Measurements from ENCODE around the gene MYO1E. TPM values are rescaled to one million over a fixed set of nuclear protein-coding genes. Genes with fewer than 3 reads are reported as not detected.

The MYO1E gene
- total and polyA plus RNA-seq, 4 donors: 6.7 to 70.9 (median 21.6) TPM

DNA sequence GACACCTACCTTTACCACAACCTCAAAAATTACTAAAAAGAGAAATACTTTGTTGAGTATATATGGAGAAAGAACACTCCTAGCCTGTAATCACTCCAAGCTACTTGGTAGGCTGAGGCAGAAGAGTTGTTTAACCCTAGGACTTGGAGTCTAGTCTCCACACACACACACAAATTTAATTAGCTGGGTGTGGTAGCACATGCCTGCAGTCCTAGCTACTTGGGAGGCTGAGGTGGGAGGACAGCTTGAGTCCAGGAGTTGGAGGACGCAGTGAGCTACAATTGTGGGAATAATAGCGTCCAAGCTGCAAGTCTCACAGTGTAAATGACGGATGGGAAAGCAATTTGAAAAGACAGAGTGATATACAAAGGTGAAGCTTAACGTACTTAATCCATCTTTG lies 115.5 kb downstream of the MYO1E start:
- Histone ChIP-seq H3K36me3 (ENCODE audit: control insufficient read depth in 4 of 4, insufficient read depth in 3 of 4, low read depth in 1 of 4, low read length in 3 of 4) (no peaks in the 10 kb centered on the region), H3K9ac (ENCODE audit: low read depth in 1 of 2, low read length in 2 of 2) (no peak overlapping the region), H3K4me3 (ENCODE audit: low read depth in 1 of 3, low read length in 3 of 3) (no peak overlapping the region), H3K27me3 (ENCODE audit: control insufficient read depth in 4 of 4, insufficient read depth in 4 of 4, low read length in 3 of 4) (no peaks in the 10 kb centered on the region), H3K9me3 (ENCODE audit: control insufficient read depth in 4 of 4, low read length in 3 of 4) (no peaks in the 10 kb centered on the region), H3K4me1 (ENCODE audit: control insufficient read depth in 4 of 4, insufficient read depth in 4 of 4, low read length in 3 of 4) (peaks cover 9 to 30% (median 21%) of the 10 kb centered on the region in 4 donors), H3K27ac (ENCODE audit: low read depth in 1 of 2, low read length in 2 of 2) (peak overlapping the region; percentile 52 to 75)
- DNase-seq (ENCODE audit: low spot score): no peak
- TF ChIP-seq YY1 (IDR thresholded peaks at IDR 0.05) (no peak), JUND (IDR thresholded peaks at IDR 0.05) (no peak), SP1 (IDR thresholded peaks at IDR 0.05) (no peak), HNF4G (IDR thresholded peaks at IDR 0.05) (no peak), HNF4A (conservative IDR thresholded peaks at IDR 0.05) (no peak), TAF1 (conservative IDR thresholded peaks at IDR 0.05) (no peak), FOXA2 (IDR thresholded peaks at IDR 0.05) (no peak), GABPA (IDR thresholded peaks at IDR 0.05 in 1 of 2, conservative IDR thresholded peaks at IDR 0.05 in 1 of 2) (no peak), NR2F2 (IDR thresholded peaks at IDR 0.05) (no peak), RAD21 (IDR thresholded peaks at IDR 0.05) (no peak), EGR1 (IDR thresholded peaks at IDR 0.05; ENCODE audit: low read depth in 2 of 2) (no peak), RXRA (IDR thresholded peaks at IDR 0.05) (no peak), FOXA1 (IDR thresholded peaks at IDR 0.05) (no peak)
- TF ChIP-seq, protein P1, sequence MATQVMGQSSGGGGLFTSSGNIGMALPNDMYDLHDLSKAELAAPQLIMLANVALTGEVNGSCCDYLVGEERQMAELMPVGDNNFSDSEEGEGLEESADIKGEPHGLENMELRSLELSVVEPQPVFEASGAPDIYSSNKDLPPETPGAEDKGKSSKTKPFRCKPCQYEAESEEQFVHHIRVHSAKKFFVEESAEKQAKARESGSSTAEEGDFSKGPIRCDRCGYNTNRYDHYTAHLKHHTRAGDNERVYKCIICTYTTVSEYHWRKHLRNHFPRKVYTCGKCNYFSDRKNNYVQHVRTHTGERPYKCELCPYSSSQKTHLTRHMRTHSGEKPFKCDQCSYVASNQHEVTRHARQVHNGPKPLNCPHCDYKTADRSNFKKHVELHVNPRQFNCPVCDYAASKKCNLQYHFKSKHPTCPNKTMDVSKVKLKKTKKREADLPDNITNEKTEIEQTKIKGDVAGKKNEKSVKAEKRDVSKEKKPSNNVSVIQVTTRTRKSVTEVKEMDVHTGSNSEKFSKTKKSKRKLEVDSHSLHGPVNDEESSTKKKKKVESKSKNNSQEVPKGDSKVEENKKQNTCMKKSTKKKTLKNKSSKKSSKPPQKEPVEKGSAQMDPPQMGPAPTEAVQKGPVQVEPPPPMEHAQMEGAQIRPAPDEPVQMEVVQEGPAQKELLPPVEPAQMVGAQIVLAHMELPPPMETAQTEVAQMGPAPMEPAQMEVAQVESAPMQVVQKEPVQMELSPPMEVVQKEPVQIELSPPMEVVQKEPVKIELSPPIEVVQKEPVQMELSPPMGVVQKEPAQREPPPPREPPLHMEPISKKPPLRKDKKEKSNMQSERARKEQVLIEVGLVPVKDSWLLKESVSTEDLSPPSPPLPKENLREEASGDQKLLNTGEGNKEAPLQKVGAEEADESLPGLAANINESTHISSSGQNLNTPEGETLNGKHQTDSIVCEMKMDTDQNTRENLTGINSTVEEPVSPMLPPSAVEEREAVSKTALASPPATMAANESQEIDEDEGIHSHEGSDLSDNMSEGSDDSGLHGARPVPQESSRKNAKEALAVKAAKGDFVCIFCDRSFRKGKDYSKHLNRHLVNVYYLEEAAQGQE (IDR thresholded peaks at IDR 0.05): no peak
- TF ChIP-seq, protein P2, sequence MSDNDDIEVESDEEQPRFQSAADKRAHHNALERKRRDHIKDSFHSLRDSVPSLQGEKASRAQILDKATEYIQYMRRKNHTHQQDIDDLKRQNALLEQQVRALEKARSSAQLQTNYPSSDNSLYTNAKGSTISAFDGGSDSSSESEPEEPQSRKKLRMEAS (IDR thresholded peaks at IDR 0.05): no peak
- TF ChIP-seq, protein P3, sequence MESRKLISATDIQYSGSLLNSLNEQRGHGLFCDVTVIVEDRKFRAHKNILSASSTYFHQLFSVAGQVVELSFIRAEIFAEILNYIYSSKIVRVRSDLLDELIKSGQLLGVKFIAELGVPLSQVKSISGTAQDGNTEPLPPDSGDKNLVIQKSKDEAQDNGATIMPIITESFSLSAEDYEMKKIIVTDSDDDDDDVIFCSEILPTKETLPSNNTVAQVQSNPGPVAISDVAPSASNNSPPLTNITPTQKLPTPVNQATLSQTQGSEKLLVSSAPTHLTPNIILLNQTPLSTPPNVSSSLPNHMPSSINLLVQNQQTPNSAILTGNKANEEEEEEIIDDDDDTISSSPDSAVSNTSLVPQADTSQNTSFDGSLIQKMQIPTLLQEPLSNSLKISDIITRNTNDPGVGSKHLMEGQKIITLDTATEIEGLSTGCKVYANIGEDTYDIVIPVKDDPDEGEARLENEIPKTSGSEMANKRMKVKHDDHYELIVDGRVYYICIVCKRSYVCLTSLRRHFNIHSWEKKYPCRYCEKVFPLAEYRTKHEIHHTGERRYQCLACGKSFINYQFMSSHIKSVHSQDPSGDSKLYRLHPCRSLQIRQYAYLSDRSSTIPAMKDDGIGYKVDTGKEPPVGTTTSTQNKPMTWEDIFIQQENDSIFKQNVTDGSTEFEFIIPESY (IDR thresholded peaks at IDR 0.05): no peak
- TF ChIP-seq, protein P4, sequence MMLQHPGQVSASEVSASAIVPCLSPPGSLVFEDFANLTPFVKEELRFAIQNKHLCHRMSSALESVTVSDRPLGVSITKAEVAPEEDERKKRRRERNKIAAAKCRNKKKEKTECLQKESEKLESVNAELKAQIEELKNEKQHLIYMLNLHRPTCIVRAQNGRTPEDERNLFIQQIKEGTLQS (IDR thresholded peaks at IDR 0.05): no peak
- TF ChIP-seq, protein P5, sequence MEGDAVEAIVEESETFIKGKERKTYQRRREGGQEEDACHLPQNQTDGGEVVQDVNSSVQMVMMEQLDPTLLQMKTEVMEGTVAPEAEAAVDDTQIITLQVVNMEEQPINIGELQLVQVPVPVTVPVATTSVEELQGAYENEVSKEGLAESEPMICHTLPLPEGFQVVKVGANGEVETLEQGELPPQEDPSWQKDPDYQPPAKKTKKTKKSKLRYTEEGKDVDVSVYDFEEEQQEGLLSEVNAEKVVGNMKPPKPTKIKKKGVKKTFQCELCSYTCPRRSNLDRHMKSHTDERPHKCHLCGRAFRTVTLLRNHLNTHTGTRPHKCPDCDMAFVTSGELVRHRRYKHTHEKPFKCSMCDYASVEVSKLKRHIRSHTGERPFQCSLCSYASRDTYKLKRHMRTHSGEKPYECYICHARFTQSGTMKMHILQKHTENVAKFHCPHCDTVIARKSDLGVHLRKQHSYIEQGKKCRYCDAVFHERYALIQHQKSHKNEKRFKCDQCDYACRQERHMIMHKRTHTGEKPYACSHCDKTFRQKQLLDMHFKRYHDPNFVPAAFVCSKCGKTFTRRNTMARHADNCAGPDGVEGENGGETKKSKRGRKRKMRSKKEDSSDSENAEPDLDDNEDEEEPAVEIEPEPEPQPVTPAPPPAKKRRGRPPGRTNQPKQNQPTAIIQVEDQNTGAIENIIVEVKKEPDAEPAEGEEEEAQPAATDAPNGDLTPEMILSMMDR (IDR thresholded peaks at IDR 0.05; ENCODE audit: low read depth, low read length, missing input control): no peak
- WGBS: 72% methylated on average over 4 of the region's 4 CpGs

All from liver (tissue), 9 donors.